CD4-positive, alpha-beta T cell (primary cell): Measurements from ENCODE around the gene BARX2. TPM values are rescaled to one million over a fixed set of nuclear protein-coding genes. Genes with fewer than 3 reads are reported as not detected.
A peak's percentile ranks its signal among the peaks of the same experiment; 100 is the strongest.
"Not testable (repeated sequence)": the region's sequence is repeated elsewhere in the genome, so short reads cannot be mapped to it uniquely, and the experiment has no call there.

Experiments
- ATAC-seq: fragments of 200-7000 bp; cut with Tn5 transposase; one replicate; pipeline ENCODE4 v1.10.0; 2022; ENCODE audit warnings: mild to moderate bottlenecking; ENCODE audit not compliant: poor library complexity
- CTCF ChIA-PET: fragments of 350-600 bp; sonication (Branson Sonifier 250); formaldehyde crosslinking; loops from one replicate; lab custom pipeline; 2021; ENCODE audit warnings: antibody characterized with exemption, inconsistent platforms; lab: Charles Lee
- POLR2A ChIA-PET: fragments of 350-600 bp; sonication (Branson Sonifier 250); formaldehyde crosslinking; loops from one replicate; lab custom pipeline; 2021; ENCODE audit warnings: antibody characterized with exemption, inconsistent platforms; lab: Charles Lee
- DNase-seq, 14 experiments: peaks; one replicate each; pipeline ENCODE4 v3.0.0-alpha.2; 2013 to 2020; ENCODE audit warnings: mixed read lengths in 2 of 14
- H3K27ac ChIP-seq, 2 donors: one replicate each; pipeline versions ENCODE4 v1.5.1 to v1.7.0; 2013; ENCODE audit warnings: low read length in 2 of 2, low read depth in 1 of 2, mild to moderate bottlenecking in 1 of 2
- H3K27me3 ChIP-seq, 2 experiments: 1 replicate in 1 of 2; 2 replicates in 1 of 2; pipeline versions ENCODE4 v1.6.1 to v1.7.0; 2013; ENCODE audit warnings: low read length in 2 of 2, control low read depth in 1 of 2, mild to moderate bottlenecking in 1 of 2, moderate library complexity in 1 of 2; ENCODE audit not compliant: insufficient read depth in 2 of 2, control insufficient read depth in 1 of 2
- H3K36me3 ChIP-seq: one replicate; pipeline ENCODE4 v1.6.1; 2013; ENCODE audit warnings: low read length, control low read depth; ENCODE audit not compliant: insufficient read depth
- H3K4me1 ChIP-seq: one replicate; pipeline ENCODE4 v1.6.1; 2013; ENCODE audit warnings: low read length, control low read depth; ENCODE audit not compliant: insufficient read depth
- H3K4me3 ChIP-seq: one replicate; pipeline ENCODE4 v1.5.1; 2013; ENCODE audit warnings: mild to moderate bottlenecking, low read length, moderate library complexity
- H3K9me3 ChIP-seq, 2 experiments: 1 replicate in 1 of 2; 2 replicates in 1 of 2; pipeline versions ENCODE4 v1.6.1 to v1.7.0; 2013; ENCODE audit warnings: low read length in 2 of 2, mild to moderate bottlenecking in 2 of 2, control low read depth in 1 of 2, moderate library complexity in 1 of 2; ENCODE audit not compliant: control insufficient read depth in 1 of 2, insufficient read depth in 1 of 2
- H3K27ac Mint-ChIP-seq: one replicate; pipeline ENCODE4 v1.8.0; 2020; ENCODE audit warnings: mixed read lengths
- H3K27me3 Mint-ChIP-seq: one replicate; pipeline ENCODE4 v1.8.0; 2021; ENCODE audit warnings: mixed read lengths
- H3K36me3 Mint-ChIP-seq: one replicate; pipeline ENCODE4 v1.8.0; 2021; ENCODE audit warnings: low read depth, mixed read lengths
- H3K4me1 Mint-ChIP-seq: one replicate; pipeline ENCODE4 v1.8.0; 2021; ENCODE audit warnings: low read depth, mixed read lengths
- H3K4me3 Mint-ChIP-seq: one replicate; pipeline ENCODE4 v1.8.0; 2020; ENCODE audit warnings: mild to moderate bottlenecking, mixed read lengths
- H3K9me3 Mint-ChIP-seq: one replicate; pipeline ENCODE4 v1.8.0; 2020; ENCODE audit warnings: mixed read lengths
- intact Hi-C, 2 experiments: fragments of 100-400 bp; cut with DNase I in 1 of 2; cut with micrococcal nuclease in 1 of 2; formaldehyde crosslinking; loops; one replicate each; pipeline versions ENCODE4 v1.15.1 to v1.9.0; 2023 to 2025; cut with DNase I, micrococcal nuclease
- total RNA-seq, 174 experiments: library from RNA in 2 of 174; stranded (reverse) in 2 of 174; gene quantifications; one replicate each; pipeline ENCODE4 v1.2.3 and lab custom pipeline; 2021 to 2026
- TF ChIP-seq, protein P1 (sequence below): fragments of 200-600 bp; IDR thresholded peaks from one replicate; pipeline ENCODE4 v1.8.0; 2022; ENCODE audit warnings: antibody characterized with exemption, mild to moderate bottlenecking

Gene BARX2
- total RNA-seq, 2 experiments from 2014 or later, result not detected

GRCh38 chr11:129333873-129334272, 41.8 kb upstream of the BARX2 start:
- H3K4me3 ChIP-seq, result no peak overlapping the region
- TF ChIP-seq, protein P1, sequence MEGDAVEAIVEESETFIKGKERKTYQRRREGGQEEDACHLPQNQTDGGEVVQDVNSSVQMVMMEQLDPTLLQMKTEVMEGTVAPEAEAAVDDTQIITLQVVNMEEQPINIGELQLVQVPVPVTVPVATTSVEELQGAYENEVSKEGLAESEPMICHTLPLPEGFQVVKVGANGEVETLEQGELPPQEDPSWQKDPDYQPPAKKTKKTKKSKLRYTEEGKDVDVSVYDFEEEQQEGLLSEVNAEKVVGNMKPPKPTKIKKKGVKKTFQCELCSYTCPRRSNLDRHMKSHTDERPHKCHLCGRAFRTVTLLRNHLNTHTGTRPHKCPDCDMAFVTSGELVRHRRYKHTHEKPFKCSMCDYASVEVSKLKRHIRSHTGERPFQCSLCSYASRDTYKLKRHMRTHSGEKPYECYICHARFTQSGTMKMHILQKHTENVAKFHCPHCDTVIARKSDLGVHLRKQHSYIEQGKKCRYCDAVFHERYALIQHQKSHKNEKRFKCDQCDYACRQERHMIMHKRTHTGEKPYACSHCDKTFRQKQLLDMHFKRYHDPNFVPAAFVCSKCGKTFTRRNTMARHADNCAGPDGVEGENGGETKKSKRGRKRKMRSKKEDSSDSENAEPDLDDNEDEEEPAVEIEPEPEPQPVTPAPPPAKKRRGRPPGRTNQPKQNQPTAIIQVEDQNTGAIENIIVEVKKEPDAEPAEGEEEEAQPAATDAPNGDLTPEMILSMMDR, result no peak
- ChIA-PET CTCF (interaction anchor here (0.7 kb wide), 2 partner anchors 14 to 103 kb away, joined by 3 to 4 read pairs; no protein-coding TSS in a partner anchor), POLR2A (no interaction called here)
- Mint-ChIP-seq H3K36me3 (no peaks in the 10 kb centered on the region), H3K27ac (no peak overlapping the region), H3K4me3 (no peak overlapping the region), H3K9me3 (no peaks in the 10 kb centered on the region), H3K27me3 (no peaks in the 10 kb centered on the region), H3K4me1 (peaks cover 9% of the 10 kb centered on the region)
- DNase-seq (peak in 1 of 14 experiments; percentile 7), ATAC-seq (peak; percentile 34)
- no peaks in the 10 kb centered on the region for H3K4me1 ChIP-seq
- H3K36me3 ChIP-seq, result no peaks in the 10 kb centered on the region
- intact Hi-C loops, result loop anchor here in 1 of 2 experiments (2.0 to 5.0 kb wide), 2 partner anchors 103 to 452 kb away; no protein-coding TSS in a partner anchor
- peaks cover 0 to 3% of the 10 kb centered on the region in 2 experiments for H3K27me3 ChIP-seq
- no peak overlapping the region for H3K27ac ChIP-seq
- H3K9me3 ChIP-seq, result no peaks in the 10 kb centered on the region

GRCh38 chr11:129344301-129344940, 31.2 kb upstream of the BARX2 start:
- H3K9me3 ChIP-seq, CTCF ChIA-PET: not testable (repeated sequence)
- H3K4me3 Mint-ChIP-seq, result peak overlapping the region; percentile 38

GRCh38 chr11:129346916-129347315, 28.7 kb upstream of the BARX2 start:
- H3K9me3 ChIP-seq, result no peaks in the 10 kb centered on the region
- ChIA-PET POLR2A (no interaction called here), CTCF (no interaction called here)
- ATAC-seq (no peak), DNase-seq (no peak)
- Mint-ChIP-seq H3K27ac (no peak overlapping the region), H3K4me1 (peaks cover 8% of the 10 kb centered on the region), H3K36me3 (no peaks in the 10 kb centered on the region), H3K27me3 (no peaks in the 10 kb centered on the region), H3K4me3 (no peak overlapping the region), H3K9me3 (no peaks in the 10 kb centered on the region)
- no peaks in the 10 kb centered on the region for H3K4me1 ChIP-seq
- H3K4me3 ChIP-seq, result no peak overlapping the region
- no peaks in the 10 kb centered on the region for H3K36me3 ChIP-seq
- no peaks in the 10 kb centered on the region for H3K27me3 ChIP-seq
- TF ChIP-seq, protein P1, result no peak
- no peak overlapping the region for H3K27ac ChIP-seq
- intact Hi-C loops, result no loop called here

More at GRCh38 chr11:129344301-129344940, 31.2 kb upstream of the BARX2 start:
- H3K36me3 ChIP-seq, H3K9me3 Mint-ChIP-seq, ATAC-seq, H3K36me3 Mint-ChIP-seq, intact Hi-C loops, H3K27me3 Mint-ChIP-seq, H3K4me1 Mint-ChIP-seq, H3K4me1 ChIP-seq, H3K27me3 ChIP-seq, H3K27ac ChIP-seq, H3K4me3 ChIP-seq: not testable (repeated sequence)
- DNase-seq, result peak in 10 of 14 experiments; percentile 28 to 64 (median 38)
- POLR2A ChIA-PET, result interaction anchor here (0.7 to 0.8 kb wide), 2 partner anchors 13 to 32 kb away, joined by 3 read pairs; partner anchors contain the start of gene BARX2
- H3K27ac Mint-ChIP-seq, result peak overlapping the region; percentile 65
